AG04449 (cell line): ENCODE data around the gene SLC6A4.

Source experiments
- CTCF ChIA-PET: fragments of 350-600 bp; formaldehyde crosslinking; extraction: SDS; loops from one replicate; lab custom pipeline; 2021; ENCODE audit warnings: antibody characterized with exemption; lab: Yijun Ruan, JAX
- POLR2A ChIA-PET: fragments of 400-600, 350-600 bp; formaldehyde crosslinking; extraction: SDS; loops from one replicate; lab custom pipeline; 2020; ENCODE audit warnings: antibody characterized with exemption, inconsistent platforms; lab: Yijun Ruan, JAX
- DNase-seq: peaks from one replicate; pipeline ENCODE4 v3.0.0-alpha.2; 2010; ENCODE audit warnings: low read depth, low spot score
- H3K4me3 ChIP-seq: 2 replicates; pipeline ENCODE4 v1.5.1; 2011; ENCODE audit warnings: low read depth, mild to moderate bottlenecking, control low read depth, low read length
- TF ChIP-seq, protein P1 (sequence below): IDR thresholded peaks from one replicate; pipeline ENCODE4 v1.5.1; 2011; ENCODE audit warnings: mild to moderate bottlenecking, moderate library complexity, low read length, control low read depth, inconsistent platforms; ENCODE audit not compliant: insufficient read depth; ENCODE audit errors: missing control alignments

The SLC6A4 gene

DNA sequence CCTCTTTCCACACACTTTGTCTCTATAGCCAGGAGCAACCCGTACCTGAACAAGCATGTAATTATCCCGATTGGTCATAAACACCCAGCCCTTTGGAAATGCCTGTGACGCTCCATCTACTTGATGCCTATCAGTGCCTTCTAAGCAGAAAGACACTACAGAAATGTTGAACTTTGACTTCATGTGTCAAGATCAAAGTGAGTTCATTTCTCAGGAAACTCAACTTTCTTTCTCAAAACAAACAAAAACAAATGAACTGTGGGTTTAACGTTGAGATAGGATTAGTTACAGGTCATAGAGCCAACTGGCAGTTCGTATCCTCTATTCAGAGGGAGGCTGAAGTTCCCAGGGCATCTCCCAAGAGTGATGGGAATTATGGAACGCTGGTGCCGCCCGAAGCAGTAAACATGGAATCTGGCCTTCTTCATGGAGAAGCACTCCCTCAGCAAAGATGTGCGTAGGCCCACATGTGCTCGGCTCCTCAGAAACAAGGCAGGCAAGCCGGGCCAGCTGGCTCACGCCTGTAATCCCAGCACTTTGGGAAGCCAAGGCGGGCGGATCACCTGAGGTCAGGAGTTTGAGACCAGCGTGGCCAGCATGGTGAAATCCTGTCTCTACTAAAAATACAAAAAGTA, 9.5 kb downstream of the SLC6A4 start:
- no peak overlapping the region for H3K4me3 ChIP-seq
- DNase-seq = no peak
- ChIA-PET CTCF (interaction anchor here (1.1 kb wide), 1 partner anchor 101 kb away, joined by 3 read pairs; no protein-coding TSS in a partner anchor), POLR2A (no interaction called here)
- TF ChIP-seq, protein P1, sequence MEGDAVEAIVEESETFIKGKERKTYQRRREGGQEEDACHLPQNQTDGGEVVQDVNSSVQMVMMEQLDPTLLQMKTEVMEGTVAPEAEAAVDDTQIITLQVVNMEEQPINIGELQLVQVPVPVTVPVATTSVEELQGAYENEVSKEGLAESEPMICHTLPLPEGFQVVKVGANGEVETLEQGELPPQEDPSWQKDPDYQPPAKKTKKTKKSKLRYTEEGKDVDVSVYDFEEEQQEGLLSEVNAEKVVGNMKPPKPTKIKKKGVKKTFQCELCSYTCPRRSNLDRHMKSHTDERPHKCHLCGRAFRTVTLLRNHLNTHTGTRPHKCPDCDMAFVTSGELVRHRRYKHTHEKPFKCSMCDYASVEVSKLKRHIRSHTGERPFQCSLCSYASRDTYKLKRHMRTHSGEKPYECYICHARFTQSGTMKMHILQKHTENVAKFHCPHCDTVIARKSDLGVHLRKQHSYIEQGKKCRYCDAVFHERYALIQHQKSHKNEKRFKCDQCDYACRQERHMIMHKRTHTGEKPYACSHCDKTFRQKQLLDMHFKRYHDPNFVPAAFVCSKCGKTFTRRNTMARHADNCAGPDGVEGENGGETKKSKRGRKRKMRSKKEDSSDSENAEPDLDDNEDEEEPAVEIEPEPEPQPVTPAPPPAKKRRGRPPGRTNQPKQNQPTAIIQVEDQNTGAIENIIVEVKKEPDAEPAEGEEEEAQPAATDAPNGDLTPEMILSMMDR = no peak

DNA sequence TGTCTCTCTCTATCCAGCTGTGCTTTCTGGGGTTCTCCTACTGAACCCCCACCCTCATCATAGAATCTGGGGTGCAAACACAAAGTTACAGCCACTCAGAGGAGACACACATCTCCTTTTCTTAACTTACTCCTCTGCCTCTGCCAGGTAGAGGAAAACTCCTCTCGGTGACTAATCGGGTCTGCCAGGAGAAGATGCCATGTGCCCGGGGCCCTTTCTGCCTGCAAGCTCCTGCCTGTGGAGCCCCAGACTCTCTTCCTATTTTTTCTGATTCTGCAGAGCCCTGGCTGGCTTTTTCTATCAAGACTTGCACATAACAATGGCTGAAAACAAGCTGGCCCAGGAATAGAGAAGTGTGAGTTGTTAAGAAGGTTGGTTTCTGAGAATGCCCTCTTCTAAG, 10.4 kb downstream of the SLC6A4 start:
- CTCF ChIA-PET = no interaction called here
- no peak overlapping the region for H3K4me3 ChIP-seq
- TF ChIP-seq, protein P1 = no peak
- DNase-seq = no peak
- POLR2A ChIA-PET = no interaction called here

DNA sequence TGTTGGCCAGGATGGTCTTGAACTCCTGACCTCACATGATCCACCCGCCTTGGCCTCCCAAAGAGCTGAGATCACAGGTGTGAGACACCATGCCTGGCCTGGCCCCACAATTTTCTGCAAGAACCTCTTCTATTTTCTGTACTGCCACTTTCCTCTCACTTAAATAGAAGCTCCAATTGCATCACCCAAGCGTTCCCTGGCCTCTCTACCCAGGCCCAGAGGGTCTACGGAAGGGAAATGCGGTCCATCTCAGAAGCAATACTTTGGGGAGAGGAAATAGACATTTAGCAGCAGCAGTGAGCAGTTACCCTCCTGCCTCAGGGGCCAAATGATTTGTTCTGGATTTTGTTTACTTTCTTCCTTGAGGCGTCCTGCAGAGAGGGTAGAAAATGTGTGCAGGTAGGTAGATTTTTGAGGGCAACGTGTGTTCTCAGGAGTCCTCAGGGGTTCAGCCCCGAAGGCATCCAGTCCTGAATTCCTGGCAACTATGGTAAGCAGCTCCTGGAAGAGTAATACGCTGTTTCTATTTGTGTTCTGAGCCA, 11.0 kb downstream of the SLC6A4 start:
- ChIA-PET CTCF (interaction anchor here (0.7 kb wide), 1 partner anchor 9 kb away, joined by 3 read pairs; no protein-coding TSS in a partner anchor), POLR2A (interaction anchor here (0.6 kb wide), 1 partner anchor 29 kb away, joined by 3 read pairs; no protein-coding TSS in a partner anchor)

DNA sequence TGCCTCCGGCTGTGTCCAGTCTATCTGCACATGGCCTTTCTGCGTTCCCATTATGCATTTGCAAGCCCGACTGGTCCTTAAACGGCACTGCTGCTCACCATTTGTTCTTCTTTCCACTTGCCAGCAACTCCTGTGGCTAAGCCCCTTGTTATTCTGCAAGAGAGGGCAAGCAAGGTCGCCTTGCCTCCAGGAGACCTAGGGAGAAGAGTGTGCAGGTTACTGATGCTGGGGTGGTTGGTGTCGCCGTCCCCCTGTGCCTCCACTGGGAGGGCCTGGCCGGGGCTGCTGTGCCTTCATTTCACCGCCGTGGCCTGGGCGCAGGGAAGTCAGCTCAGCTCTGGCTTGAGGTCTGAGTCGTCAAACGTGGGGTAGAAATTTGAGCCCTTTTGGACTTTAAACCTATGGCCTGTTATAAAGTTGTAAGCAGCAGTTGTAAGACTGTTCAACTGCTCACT, 12.7 kb downstream of the SLC6A4 start:
- ChIA-PET POLR2A (interaction anchor here (0.6 kb wide), 1 partner anchor 480 kb away, joined by 3 read pairs; no protein-coding TSS in a partner anchor), CTCF (interaction anchor here (1.2 kb wide), 1 partner anchor 18 kb away, joined by 3 read pairs; no protein-coding TSS in a partner anchor)
- no peak overlapping the region for H3K4me3 ChIP-seq
- TF ChIP-seq, protein P1 = no peak
- DNase-seq = no peak

More for the DNA sequence above, 11.0 kb downstream of the SLC6A4 start:
- no peak for DNase-seq
- TF ChIP-seq, protein P1 = no peak
- H3K4me3 ChIP-seq = no peak overlapping the region

DNA sequence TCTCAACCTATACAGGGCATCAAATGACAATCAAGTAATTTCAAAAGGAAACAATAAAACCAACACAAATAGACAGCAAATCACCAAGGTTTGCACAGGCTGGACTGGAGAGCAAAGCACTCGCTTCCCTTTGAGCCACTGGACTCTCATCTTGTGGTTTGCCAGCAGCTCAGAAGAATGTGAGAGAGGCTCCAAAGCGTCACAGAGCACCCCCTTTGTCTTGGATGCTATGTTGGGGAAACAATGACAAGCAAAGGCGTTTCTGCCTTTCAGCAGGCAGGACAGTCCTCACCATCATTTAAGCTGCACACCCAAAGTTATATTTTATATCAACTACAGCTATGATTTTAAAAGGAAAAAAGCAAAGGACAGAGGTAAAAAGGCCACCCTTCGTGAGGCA, 13.2 kb downstream of the SLC6A4 start:
- DNase-seq = no peak
- TF ChIP-seq, protein P1 = no peak
- ChIA-PET POLR2A (interaction anchor here (0.6 kb wide), 1 partner anchor 481 kb away, joined by 3 read pairs; no protein-coding TSS in a partner anchor), CTCF (interaction anchor here (1.2 kb wide), 1 partner anchor 17 kb away, joined by 3 read pairs; no protein-coding TSS in a partner anchor)
- H3K4me3 ChIP-seq = no peak overlapping the region

DNA sequence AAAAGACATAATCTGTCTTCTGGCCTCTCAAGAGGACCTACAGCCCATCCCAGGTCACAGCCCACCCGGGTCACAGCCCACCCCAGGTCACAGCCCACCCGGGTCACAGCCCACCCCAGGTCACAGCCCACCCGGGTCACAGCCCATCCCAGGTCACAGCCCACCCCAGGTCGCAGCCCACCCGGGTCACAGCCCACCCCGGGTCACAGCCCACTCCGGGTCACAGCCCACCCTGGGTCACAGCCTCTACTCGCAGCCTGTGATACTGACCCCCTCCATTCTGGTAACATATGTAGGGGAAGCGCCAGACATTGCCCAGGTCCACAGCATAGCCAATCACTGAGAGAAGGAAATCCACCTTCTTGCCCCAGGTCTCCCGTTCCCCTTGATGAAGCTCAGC, 14.2 kb downstream of the SLC6A4 start:
- ChIA-PET CTCF (interaction anchor here (1.2 kb wide), 1 partner anchor 16 kb away, joined by 3 read pairs; no protein-coding TSS in a partner anchor), POLR2A (no interaction called here)

More for the DNA sequence above, 14.2 kb downstream of the SLC6A4 start:
- DNase-seq = no peak
- H3K4me3 ChIP-seq = no peak overlapping the region
- TF ChIP-seq, protein P1 = no peak
